ENCODE measurements around the gene SYPL1.

The SYPL1 gene

GRCh38 chr7:106134241-106134640, 22.1 kb upstream of the SYPL1 start:
- no peak for DNase-seq (ENCODE audit: low read depth)
- in situ Hi-C loops (cut with HindIII; ENCODE audit: low sequenced_read_pairs) = no loop called here
- no peak overlapping the region for H3K4me3 ChIP-seq (ENCODE audit: low read depth, low read length)
- TF ChIP-seq CTCF (IDR thresholded peaks at IDR 0.05; ENCODE audit: low read depth, low read length, missing control alignments) = no peak

DNA sequence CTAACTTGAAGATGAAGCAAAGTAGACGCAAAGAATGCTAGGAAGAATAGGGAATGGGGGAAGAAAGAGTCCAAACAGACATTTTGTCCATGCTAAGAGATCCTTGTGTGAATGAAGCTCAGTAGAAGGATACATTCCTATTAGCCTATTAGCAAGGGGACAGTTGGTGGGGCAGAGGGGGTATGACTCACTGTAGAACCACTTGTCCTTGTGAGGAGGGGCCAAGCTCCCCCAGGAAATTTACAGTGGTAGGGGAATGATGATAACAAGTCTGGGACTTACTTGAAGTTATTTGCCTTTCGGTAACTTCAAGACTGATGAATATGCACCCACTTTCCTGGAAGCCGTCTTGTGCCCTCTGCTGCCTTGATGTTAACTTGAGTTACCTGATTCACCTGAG, 17.2 kb upstream of the SYPL1 start:
- H3K4me3 ChIP-seq (ENCODE audit: low read depth, low read length) = no peak overlapping the region
- no peak for TF ChIP-seq CTCF (IDR thresholded peaks at IDR 0.05; ENCODE audit: low read depth, low read length, missing control alignments)
- no peak for DNase-seq (ENCODE audit: low read depth)
- in situ Hi-C loops (cut with HindIII; ENCODE audit: low sequenced_read_pairs) = no loop called here

DNA sequence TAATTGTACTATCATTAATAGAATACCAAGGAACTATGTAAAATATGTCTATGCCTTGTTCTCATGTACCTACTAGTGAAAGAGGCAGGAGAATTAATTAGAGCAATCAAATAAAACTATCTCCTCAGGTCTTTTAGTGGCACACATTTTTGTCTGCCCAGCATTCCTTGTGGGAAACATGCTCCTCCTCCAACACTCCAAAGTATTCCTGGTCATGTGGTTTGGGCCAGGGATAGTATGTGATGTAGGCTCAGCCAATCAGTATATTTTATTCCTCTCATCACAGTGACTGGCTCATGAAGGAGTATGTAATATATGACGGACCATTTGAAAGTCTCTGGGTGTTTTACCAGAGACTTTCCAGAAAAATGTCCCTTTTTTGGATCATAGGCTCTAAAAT, 16.7 kb upstream of the SYPL1 start:
- no peak for DNase-seq (ENCODE audit: low read depth)
- TF ChIP-seq CTCF (IDR thresholded peaks at IDR 0.05; ENCODE audit: low read depth, low read length, missing control alignments) = no peak
- no peak overlapping the region for H3K4me3 ChIP-seq (ENCODE audit: low read depth, low read length)
- in situ Hi-C loops (cut with HindIII; ENCODE audit: low sequenced_read_pairs) = no loop called here

GRCh38 chr7:106127984-106128780, 16.1 kb upstream of the SYPL1 start:
- TF ChIP-seq CTCF (IDR thresholded peaks at IDR 0.05; ENCODE audit: low read depth, low read length, missing control alignments) = no peak
- DNase-seq (ENCODE audit: low read depth) = no peak

DNA sequence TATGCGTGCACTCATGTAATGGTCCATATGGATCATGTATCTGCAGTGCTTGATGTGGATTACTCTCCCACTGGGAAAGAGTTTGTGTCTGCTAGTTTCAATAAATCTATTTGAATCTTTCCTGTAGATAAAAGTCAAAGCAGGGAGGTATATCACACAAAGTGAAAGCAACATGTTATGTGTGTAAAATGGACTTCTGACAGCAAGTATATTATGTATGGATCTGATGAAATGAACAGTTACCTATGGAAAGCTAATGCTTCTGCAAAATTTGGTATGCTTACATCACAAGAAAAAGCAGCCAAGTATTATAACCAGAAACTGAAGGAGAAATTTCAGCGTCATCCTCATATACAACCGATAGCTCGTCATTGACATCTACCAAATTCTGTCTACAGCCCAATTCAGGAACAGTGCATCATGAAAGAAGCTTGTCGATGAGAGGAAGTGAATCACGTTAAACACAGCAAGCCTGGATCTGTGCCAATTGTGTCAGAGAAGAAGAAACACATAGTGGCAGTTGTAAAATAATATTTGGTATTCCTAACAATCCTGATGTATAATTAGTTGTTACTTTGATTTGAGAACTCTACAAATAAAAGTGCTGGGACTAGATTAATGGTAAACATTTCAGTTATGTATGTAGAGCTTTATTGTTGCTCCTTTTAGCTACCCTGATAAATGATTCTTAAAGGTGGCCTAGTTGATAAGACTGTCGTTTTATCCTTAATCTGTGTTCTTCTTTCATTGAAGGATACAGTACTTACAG, 14.2 kb upstream of the SYPL1 start:
- no peak overlapping the region for H3K4me3 ChIP-seq (ENCODE audit: low read depth, low read length)

More at GRCh38 chr7:106127984-106128780, 16.1 kb upstream of the SYPL1 start:
- no peak overlapping the region for H3K4me3 ChIP-seq (ENCODE audit: low read depth, low read length)
- in situ Hi-C loops (cut with HindIII; ENCODE audit: low sequenced_read_pairs) = no loop called here

GRCh38 chr7:106125417-106125816, 13.3 kb upstream of the SYPL1 start:
- no peak overlapping the region for H3K4me3 ChIP-seq (ENCODE audit: low read depth, low read length)
- no peak for TF ChIP-seq CTCF (IDR thresholded peaks at IDR 0.05; ENCODE audit: low read depth, low read length, missing control alignments)
- in situ Hi-C loops (cut with HindIII; ENCODE audit: low sequenced_read_pairs) = no loop called here
- no peak for DNase-seq (ENCODE audit: low read depth)

More for the DNA sequence above, 14.2 kb upstream of the SYPL1 start:
- in situ Hi-C loops (cut with HindIII; ENCODE audit: low sequenced_read_pairs) = no loop called here
- TF ChIP-seq CTCF (IDR thresholded peaks at IDR 0.05; ENCODE audit: low read depth, low read length, missing control alignments) = no peak
- no peak for DNase-seq (ENCODE audit: low read depth)

Data from astrocyte of the cerebellum (primary cell).